Hepatocyte (in vitro differentiated cells): ENCODE data around the gene ADGRE2. TPM values are rescaled to one million over a fixed set of nuclear protein-coding genes. Genes with fewer than 3 reads are reported as not detected.
"Not testable (repeated sequence)": the region's sequence is repeated elsewhere in the genome, so short reads cannot be mapped to it uniquely, and the experiment has no call there.

Experiments used
- DNase-seq: peaks from one replicate; pipeline ENCODE4 v3.0.0-alpha.2; 2016; ENCODE audit warnings: low spot score
- H2AFZ ChIP-seq: fragments of 200-600 bp; sonication (generic); 2 replicates; pipeline ENCODE4 v1.6.0; 2016; ENCODE audit warnings: antibody characterized with exemption, mild to moderate bottlenecking
- H3K27ac ChIP-seq: fragments of 200-600 bp; sonication (generic); 2 replicates; pipeline ENCODE4 v1.5.1; 2016; ENCODE audit warnings: mild to moderate bottlenecking
- H3K27me3 ChIP-seq: fragments of 200-600 bp; sonication (generic); 2 replicates; pipeline ENCODE4 v1.6.1; 2016
- H3K36me3 ChIP-seq: fragments of 200-600 bp; sonication (generic); replicated peaks from 2 replicates; pipeline ENCODE4 v1.5.1; 2016; ENCODE audit warnings: low read depth; ENCODE audit not compliant: insufficient read depth
- H3K4me1 ChIP-seq: fragments of 200-600 bp; sonication (generic); 2 replicates; pipeline ENCODE4 v1.5.1; 2016; ENCODE audit warnings: mild to moderate bottlenecking, moderate library complexity; ENCODE audit not compliant: insufficient read depth
- H3K4me2 ChIP-seq: fragments of 200-600 bp; sonication (generic); 2 replicates; pipeline ENCODE4 v1.6.0; 2016
- H3K4me3 ChIP-seq: fragments of 200-600 bp; sonication (generic); 2 replicates; pipeline ENCODE4 v1.5.1; 2016; ENCODE audit warnings: mild to moderate bottlenecking
- H3K79me2 ChIP-seq: fragments of 200-600 bp; sonication (generic); 2 replicates; pipeline ENCODE4 v1.6.0; 2017; ENCODE audit warnings: mild to moderate bottlenecking
- H3K9me2 ChIP-seq: fragments of 200-600 bp; sonication (generic); replicated peaks from 2 replicates; pipeline ENCODE4 v1.6.0; 2017; ENCODE audit warnings: mild to moderate bottlenecking; ENCODE audit not compliant: insufficient read depth
- H3K9me3 ChIP-seq: fragments of 200-600 bp; sonication (generic); 2 replicates; pipeline ENCODE4 v1.5.1; 2016; ENCODE audit warnings: low read depth, mild to moderate bottlenecking
- H4K20me1 ChIP-seq: fragments of 200-600 bp; sonication (generic); 2 replicates; pipeline ENCODE4 v1.6.0; 2016; ENCODE audit warnings: mild to moderate bottlenecking; ENCODE audit not compliant: insufficient read depth, poor library complexity, severe bottlenecking
- EZH2 ChIP-seq: fragments of 200-600 bp; sonication (generic); IDR thresholded peaks from 2 replicates; pipeline ENCODE4 v1.6.1; 2016; ENCODE audit warnings: antibody characterized with exemption, mild to moderate bottlenecking, borderline replicate concordance
- EZH2phosphoT487 ChIP-seq: fragments of 200-600 bp; sonication (generic); IDR thresholded peaks from one replicate; pipeline ENCODE4 v1.6.1; 2018; ENCODE audit warnings: antibody characterized with exemption, mild to moderate bottlenecking, low read depth, moderate library complexity; ENCODE audit not compliant: unreplicated experiment, severe bottlenecking
- WGBS: methylation state at CpG from one replicate; pipeline ENCODE4 v1.1.6; 2016; ENCODE audit warnings: low lambda C conversion rate; ENCODE audit errors: missing lambda C conversion rate; 5-methylcytosine and 5-hydroxymethylcytosine counted together
- polyA plus RNA-seq: library from polyadenylated mRNA; unstranded; fragments of >200 nt; fragmentation: Nextera tagmentation; extraction: Ambion mirVana; gene quantifications from 2 replicates; pipeline ENCODE4 v1.2.1, GENCODE V29; 2016
- total RNA-seq: library from RNA; depleted of rRNA; stranded (reverse); fragments of >200 nt; gene quantifications from 2 replicates; pipeline ENCODE4 v1.2.3, GENCODE V29; 2014
- TF ChIP-seq, protein P1 (sequence below): fragments of 200-600 bp; sonication (generic); IDR thresholded peaks from 2 replicates; pipeline ENCODE4 v1.5.1; 2016; ENCODE audit warnings: antibody characterized with exemption, mild to moderate bottlenecking; ENCODE audit not compliant: poor library complexity

The ADGRE2 gene
- total and polyA plus RNA-seq, 2 experiments from 2014 or later: 0.57 to 2.1 TPM

DNA sequence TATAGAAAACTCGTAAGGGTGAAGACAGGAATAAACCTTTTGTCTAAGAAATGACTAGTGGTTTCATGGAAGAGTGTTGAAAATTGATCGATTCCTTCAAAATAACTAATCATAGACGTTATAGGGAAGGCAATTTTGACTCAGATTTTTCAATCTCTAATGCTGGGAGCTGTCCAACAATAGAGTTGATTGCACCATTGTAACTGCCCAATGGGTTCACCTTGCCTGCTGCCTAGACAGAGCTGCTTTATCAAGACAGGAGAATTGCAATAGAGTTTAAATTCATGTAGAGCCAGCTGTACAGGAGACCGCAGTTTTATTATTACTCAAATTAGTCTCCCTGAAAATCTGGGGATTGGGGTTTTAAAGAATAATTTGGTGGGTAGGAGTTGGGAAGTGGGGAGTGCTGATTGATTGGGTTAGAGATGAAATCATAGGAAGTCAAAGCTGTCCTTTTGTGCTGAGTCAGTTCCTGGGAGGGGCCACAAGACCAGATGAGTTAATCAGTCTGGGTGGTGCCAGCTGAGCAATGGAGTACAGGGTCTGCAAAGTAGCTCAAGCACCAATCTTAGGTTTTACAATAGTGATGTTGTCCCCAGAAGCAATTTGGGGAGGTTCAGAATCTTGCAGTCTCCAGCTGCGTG lies 16.8 kb upstream of the ADGRE2 start:
- WGBS: 71% methylated on average over 5 of the region's 5 CpGs
- Histone ChIP-seq H3K9me3 (no peaks in the 10 kb centered on the region), H3K79me2 (no peaks in the 10 kb centered on the region), H2AFZ (no peak overlapping the region), H3K4me1 (no peaks in the 10 kb centered on the region), H3K4me2 (no peak overlapping the region), H3K27ac (no peak overlapping the region), H3K4me3 (no peak overlapping the region), H3K27me3 (no peaks in the 10 kb centered on the region), H4K20me1 (no peaks in the 10 kb centered on the region), H3K9me2 (no peaks in the 10 kb centered on the region), H3K36me3 (no peaks in the 10 kb centered on the region)
- DNase-seq: no peak
- TF ChIP-seq EZH2 (no peak), EZH2phosphoT487 (no peak)
- TF ChIP-seq, protein P1, sequence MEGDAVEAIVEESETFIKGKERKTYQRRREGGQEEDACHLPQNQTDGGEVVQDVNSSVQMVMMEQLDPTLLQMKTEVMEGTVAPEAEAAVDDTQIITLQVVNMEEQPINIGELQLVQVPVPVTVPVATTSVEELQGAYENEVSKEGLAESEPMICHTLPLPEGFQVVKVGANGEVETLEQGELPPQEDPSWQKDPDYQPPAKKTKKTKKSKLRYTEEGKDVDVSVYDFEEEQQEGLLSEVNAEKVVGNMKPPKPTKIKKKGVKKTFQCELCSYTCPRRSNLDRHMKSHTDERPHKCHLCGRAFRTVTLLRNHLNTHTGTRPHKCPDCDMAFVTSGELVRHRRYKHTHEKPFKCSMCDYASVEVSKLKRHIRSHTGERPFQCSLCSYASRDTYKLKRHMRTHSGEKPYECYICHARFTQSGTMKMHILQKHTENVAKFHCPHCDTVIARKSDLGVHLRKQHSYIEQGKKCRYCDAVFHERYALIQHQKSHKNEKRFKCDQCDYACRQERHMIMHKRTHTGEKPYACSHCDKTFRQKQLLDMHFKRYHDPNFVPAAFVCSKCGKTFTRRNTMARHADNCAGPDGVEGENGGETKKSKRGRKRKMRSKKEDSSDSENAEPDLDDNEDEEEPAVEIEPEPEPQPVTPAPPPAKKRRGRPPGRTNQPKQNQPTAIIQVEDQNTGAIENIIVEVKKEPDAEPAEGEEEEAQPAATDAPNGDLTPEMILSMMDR: no peak

DNA sequence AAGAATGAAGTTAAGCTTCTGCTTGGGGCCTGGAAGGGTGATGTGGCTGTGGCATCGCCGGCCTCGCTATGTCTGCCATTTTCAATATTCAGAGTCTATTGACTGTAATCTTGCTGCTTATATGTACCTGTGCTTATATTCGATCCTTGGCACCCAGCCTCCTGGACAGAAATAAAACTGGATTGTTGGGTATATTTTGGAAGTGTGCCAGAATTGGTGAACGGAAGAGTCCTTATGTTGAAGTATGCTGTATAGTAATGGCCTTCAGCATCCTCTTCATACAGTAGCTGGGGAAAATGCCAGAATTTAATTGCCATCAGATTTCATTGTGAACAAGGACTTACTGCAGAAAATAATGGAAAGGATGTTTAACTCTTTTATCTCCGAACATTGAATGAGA lies 13.9 kb upstream of the ADGRE2 start:
- H3K79me2 ChIP-seq, H3K9me3 ChIP-seq, DNase-seq, H3K4me1 ChIP-seq, H3K36me3 ChIP-seq, H2AFZ ChIP-seq, H3K9me2 ChIP-seq, H3K27me3 ChIP-seq, H3K4me3 ChIP-seq, H4K20me1 ChIP-seq, H3K4me2 ChIP-seq, H3K27ac ChIP-seq: not testable (repeated sequence)
- WGBS: 91% methylated on average over 6 of the region's 6 CpGs

DNA sequence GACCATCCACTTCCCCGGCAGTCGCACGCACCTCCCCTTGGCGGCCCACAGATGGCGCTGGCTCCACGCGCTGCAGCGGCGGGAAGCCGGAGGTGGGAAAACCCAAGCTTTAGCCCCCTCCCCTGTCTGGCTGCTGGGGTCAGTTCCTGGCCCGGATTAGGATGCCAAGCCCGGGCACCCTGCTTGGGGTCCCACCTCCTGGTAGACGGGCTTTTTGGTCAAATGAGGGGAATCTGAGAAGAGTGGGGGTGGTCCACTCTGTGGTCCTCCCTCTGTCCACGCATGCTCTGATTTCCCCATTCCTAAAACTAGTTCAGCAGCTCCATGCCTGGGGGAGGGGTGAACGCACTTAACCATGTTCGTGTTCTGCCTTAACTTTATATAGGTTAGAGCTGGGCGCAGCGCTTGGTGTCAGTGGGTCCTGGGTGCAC lies 8.1 kb upstream of the ADGRE2 start:
- Histone ChIP-seq H3K4me2 (peak overlapping the region; percentile 66), H3K36me3 (no peaks in the 10 kb centered on the region), H4K20me1 (no peaks in the 10 kb centered on the region), H3K79me2 (no peaks in the 10 kb centered on the region), H2AFZ (peak overlapping the region; percentile 45), H3K9me2 (no peaks in the 10 kb centered on the region), H3K27me3 (no peaks in the 10 kb centered on the region), H3K27ac (no peak overlapping the region), H3K4me1 (no peaks in the 10 kb centered on the region), H3K4me3 (no peak overlapping the region), H3K9me3 (no peaks in the 10 kb centered on the region)
- peak; percentile 25 for DNase-seq
- WGBS: 24% methylated on average over 18 of the region's 18 CpGs
- TF ChIP-seq, protein P1: peak; percentile 63
- no peak for TF ChIP-seq EZH2phosphoT487

DNA sequence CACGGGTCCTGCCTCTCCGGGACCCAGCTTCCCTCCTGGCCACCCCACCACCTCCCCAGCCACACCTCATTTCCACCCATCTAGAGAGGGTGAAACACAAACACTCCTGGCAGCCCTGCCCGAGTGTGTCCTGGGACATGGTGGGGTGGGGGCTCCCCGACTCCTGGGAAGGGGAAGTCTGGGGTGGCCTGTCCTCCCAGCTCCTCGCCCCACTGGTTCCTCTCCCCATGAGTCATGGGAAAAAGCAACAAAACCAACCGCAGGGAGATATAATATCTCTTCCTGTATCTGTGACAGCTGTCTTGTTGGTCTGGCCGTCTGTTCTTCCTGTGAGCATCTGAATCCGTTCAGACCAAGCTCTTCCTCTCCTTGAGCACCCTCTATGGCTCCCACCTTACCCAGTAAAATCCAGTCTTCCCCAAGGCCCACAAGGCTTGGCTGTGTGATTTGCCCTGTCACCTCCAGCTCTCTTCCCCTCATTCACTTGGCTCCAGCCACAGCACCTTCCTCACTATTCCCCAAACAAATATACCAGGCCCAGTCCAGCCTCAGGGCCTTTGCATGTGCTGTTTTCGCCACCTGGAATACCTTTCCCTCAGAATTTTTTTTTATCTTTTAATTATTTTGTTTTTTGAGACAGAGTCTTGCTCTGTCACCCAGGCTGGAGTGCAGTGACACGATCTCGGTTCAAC lies 6.9 kb upstream of the ADGRE2 start:
- 80% methylated on average over 9 of the region's 11 CpGs for WGBS
- not testable (repeated sequence) for H3K79me2 ChIP-seq, H3K27ac ChIP-seq, H3K9me2 ChIP-seq, H3K4me3 ChIP-seq, H2AFZ ChIP-seq, H3K4me2 ChIP-seq, H4K20me1 ChIP-seq, H3K4me1 ChIP-seq, DNase-seq, H3K27me3 ChIP-seq, H3K36me3 ChIP-seq, H3K9me3 ChIP-seq

DNA sequence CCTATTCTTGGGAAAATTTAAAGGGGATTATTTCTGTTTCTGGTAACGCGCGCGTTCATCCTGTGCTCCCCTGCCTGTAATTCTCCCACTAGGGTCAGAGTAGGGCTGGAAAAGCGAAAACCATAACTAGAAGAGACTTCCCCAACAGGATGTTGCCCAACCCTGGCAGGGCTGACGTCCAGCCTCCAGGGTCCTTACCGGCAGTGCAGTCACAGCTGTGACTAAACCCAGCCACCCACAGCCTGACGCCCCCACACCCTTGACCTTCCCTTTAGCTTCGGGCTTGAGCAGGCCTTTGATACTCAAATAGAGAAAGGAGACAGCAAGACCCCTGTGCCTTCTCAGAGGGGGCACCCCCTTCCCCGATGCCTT lies 6.4 kb upstream of the ADGRE2 start:
- H3K27me3 ChIP-seq, H3K9me3 ChIP-seq, H3K27ac ChIP-seq, H3K79me2 ChIP-seq, H3K4me3 ChIP-seq, H3K4me1 ChIP-seq, DNase-seq, H3K4me2 ChIP-seq, H3K9me2 ChIP-seq, H2AFZ ChIP-seq, H4K20me1 ChIP-seq, H3K36me3 ChIP-seq: not testable (repeated sequence)
- WGBS: 75% methylated on average over 9 of the region's 10 CpGs

DNA sequence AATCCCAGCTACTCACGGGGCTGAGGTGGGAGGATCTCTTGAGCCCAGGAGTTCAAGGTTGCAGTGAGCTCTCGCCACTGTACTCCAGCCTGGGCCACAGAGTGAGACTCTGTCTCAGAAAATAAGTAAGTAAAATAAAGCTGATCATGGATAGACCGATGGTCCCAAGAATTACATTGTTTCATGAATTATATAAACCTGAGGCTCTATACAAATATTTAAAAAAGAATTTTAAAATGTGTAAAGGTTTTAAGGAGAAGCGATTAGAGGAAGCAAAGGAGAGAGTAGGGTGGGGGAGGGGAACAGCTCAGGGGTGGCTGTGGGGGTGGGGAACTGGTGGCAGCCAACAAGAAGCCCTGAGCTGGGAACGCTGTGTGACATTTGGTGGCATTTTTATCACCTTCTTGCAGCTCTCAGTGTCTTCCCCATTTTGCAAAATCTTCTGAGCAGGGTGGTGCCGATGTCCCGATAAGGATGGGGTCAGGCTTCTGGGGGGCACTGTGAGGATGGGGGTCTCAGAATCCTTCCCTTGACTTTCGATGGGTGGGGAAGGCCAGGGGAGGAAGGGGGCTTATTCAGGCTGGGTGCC lies 5.1 kb upstream of the ADGRE2 start:
- H3K4me2 ChIP-seq, H3K9me3 ChIP-seq, H3K27me3 ChIP-seq, H3K36me3 ChIP-seq, H4K20me1 ChIP-seq, H2AFZ ChIP-seq, DNase-seq, H3K9me2 ChIP-seq, H3K79me2 ChIP-seq, H3K4me3 ChIP-seq, H3K27ac ChIP-seq, H3K4me1 ChIP-seq: not testable (repeated sequence)
- 74% methylated on average over 4 of the region's 8 CpGs for WGBS
